Mesenchymal stem cell (in vitro differentiated cells and primary cell): Measurements from ENCODE around the gene KCTD12.

ENCODE experiments used
- DNase-seq: peaks from one replicate; pipeline ENCODE4 v3.0.0-alpha.2; 2013
- H2AFZ ChIP-seq: one replicate; pipeline ENCODE4 v1.6.1; 2013; ENCODE audit warnings: low read depth, mild to moderate bottlenecking, control low read depth, inconsistent platforms, low read length, moderate library complexity
- H2AK5ac ChIP-seq: 2 replicates; pipeline ENCODE4 v1.6.1; 2013; ENCODE audit warnings: low read length, moderate library complexity, mild to moderate bottlenecking, inconsistent platforms; ENCODE audit not compliant: severe bottlenecking
- H2BK120ac ChIP-seq: one replicate; pipeline ENCODE4 v1.6.1; 2013; ENCODE audit warnings: low read depth, mild to moderate bottlenecking, inconsistent platforms, low read length, moderate library complexity
- H2BK12ac ChIP-seq, 2 experiments: one replicate each; pipeline ENCODE4 v1.6.1; 2013; ENCODE audit warnings: inconsistent platforms in 2 of 2, low read length in 2 of 2, mild to moderate bottlenecking in 2 of 2, moderate library complexity in 2 of 2, control low read depth in 1 of 2
- H2BK15ac ChIP-seq: one replicate; pipeline ENCODE4 v1.6.1; 2013; ENCODE audit warnings: mild to moderate bottlenecking, low read depth, inconsistent platforms; ENCODE audit not compliant: poor library complexity, severe bottlenecking
- H2BK5ac ChIP-seq: 2 replicates; pipeline ENCODE4 v1.6.1; 2013; ENCODE audit warnings: low read depth, mild to moderate bottlenecking, low read length, control low read depth, inconsistent platforms; ENCODE audit not compliant: poor library complexity, severe bottlenecking
- H3K14ac ChIP-seq, 2 experiments: one replicate each; pipeline ENCODE4 v1.6.1; 2013; ENCODE audit warnings: inconsistent platforms in 2 of 2, low read length in 2 of 2, control low read depth in 1 of 2, mild to moderate bottlenecking in 1 of 2, moderate library complexity in 1 of 2
- H3K18ac ChIP-seq, 2 experiments: one replicate each; pipeline ENCODE4 v1.6.1; 2013; ENCODE audit warnings: inconsistent platforms in 2 of 2, low read length in 2 of 2, control low read depth in 1 of 2, low read depth in 1 of 2, mild to moderate bottlenecking in 1 of 2
- H3K23ac ChIP-seq, 2 experiments: one replicate each; pipeline ENCODE4 v1.6.1; 2013; ENCODE audit warnings: inconsistent platforms in 2 of 2, low read length in 2 of 2, mild to moderate bottlenecking in 2 of 2, moderate library complexity in 2 of 2, control low read depth in 1 of 2
- H3K27ac ChIP-seq: 2 replicates; pipeline ENCODE4 v1.5.1; 2013; ENCODE audit warnings: mild to moderate bottlenecking, moderate library complexity, low read length, control low read depth, inconsistent platforms; ENCODE audit not compliant: poor library complexity, severe bottlenecking
- H3K27me3 ChIP-seq, 2 experiments: 2 replicates each; pipeline versions ENCODE4 v1.6.1 to v1.7.0; 2013; ENCODE audit warnings: low read length in 2 of 2, mild to moderate bottlenecking in 2 of 2, moderate library complexity in 2 of 2, control low read depth in 1 of 2, inconsistent platforms in 1 of 2; ENCODE audit not compliant: control insufficient read depth in 1 of 2, insufficient read depth in 1 of 2
- H3K36me3 ChIP-seq, 2 experiments: 2 replicates each; pipeline versions ENCODE4 v1.6.1 to v1.7.0; 2013; ENCODE audit warnings: low read length in 2 of 2, control low read depth in 1 of 2, inconsistent platforms in 1 of 2, low read depth in 1 of 2, mild to moderate bottlenecking in 1 of 2; ENCODE audit not compliant: insufficient read depth in 2 of 2, control insufficient read depth in 1 of 2
- H3K4ac ChIP-seq, 2 experiments: one replicate each; pipeline ENCODE4 v1.6.1; 2013; ENCODE audit warnings: inconsistent platforms in 2 of 2, low read length in 2 of 2, mild to moderate bottlenecking in 2 of 2, moderate library complexity in 2 of 2, control low read depth in 1 of 2, low read depth in 1 of 2
- H3K4me1 ChIP-seq: 2 replicates; pipeline ENCODE4 v1.6.1; 2013; ENCODE audit warnings: low read depth, low read length, control low read depth; ENCODE audit not compliant: control insufficient read depth, insufficient read depth
- H3K4me2 ChIP-seq: 2 replicates; pipeline ENCODE4 v1.6.1; 2013; ENCODE audit warnings: low read length, mild to moderate bottlenecking, inconsistent platforms; ENCODE audit not compliant: poor library complexity, severe bottlenecking
- H3K4me3 ChIP-seq, 2 experiments: 2 replicates each; pipeline versions ENCODE4 v1.5.1 to v1.7.0; 2013; ENCODE audit warnings: low read length in 2 of 2, mild to moderate bottlenecking in 2 of 2, control low read depth in 1 of 2, low read depth in 1 of 2; ENCODE audit not compliant: insufficient read depth in 1 of 2
- H3K79me1 ChIP-seq: replicated peaks from 2 replicates; pipeline ENCODE4 v1.6.1; 2013; ENCODE audit warnings: mild to moderate bottlenecking, control low read depth, low read length, inconsistent platforms; ENCODE audit not compliant: poor library complexity, severe bottlenecking
- H3K9ac ChIP-seq: 2 replicates; pipeline ENCODE4 v1.7.0; 2013; ENCODE audit warnings: mild to moderate bottlenecking, low read length, moderate library complexity
- H3K9me3 ChIP-seq: 2 replicates; pipeline ENCODE4 v1.7.0; 2013; ENCODE audit warnings: mild to moderate bottlenecking, low read length; ENCODE audit not compliant: control insufficient read depth
- H4K8ac ChIP-seq: one replicate; pipeline ENCODE4 v1.6.1; 2013; ENCODE audit warnings: inconsistent platforms, mild to moderate bottlenecking, low read length, moderate library complexity
- H4K91ac ChIP-seq: one replicate; pipeline ENCODE4 v1.6.1; 2013; ENCODE audit warnings: mild to moderate bottlenecking, low read length, inconsistent platforms
- whole genome bisulfite sequencing: methylation state at CpG from one replicate; pipeline ENCODE4 v1.1.7; 2013; ENCODE audit warnings: mixed read lengths; 5-methylcytosine and 5-hydroxymethylcytosine counted together

Gene KCTD12

DNA sequence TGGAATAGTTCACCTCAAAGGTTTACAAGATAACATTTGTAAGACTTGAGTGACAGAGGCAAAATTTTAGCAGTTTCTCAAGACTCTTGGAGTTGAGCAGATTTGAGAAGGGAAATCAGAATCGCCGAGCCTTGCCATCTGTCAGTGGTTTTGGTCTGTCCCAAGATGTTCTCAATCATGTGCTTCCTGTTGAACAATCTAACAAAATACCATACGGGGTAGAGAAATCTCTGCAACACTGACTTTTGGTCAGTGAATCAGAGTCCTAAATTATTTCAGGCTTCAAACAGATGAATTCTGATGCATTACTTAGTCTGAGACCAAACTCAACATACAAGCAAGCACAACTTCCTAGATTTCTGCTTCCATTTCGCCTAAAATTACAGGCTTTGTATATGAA lies 3.8 kb downstream of the KCTD12 start:
- H2BK12ac ChIP-seq = no peak overlapping the region
- H3K4ac ChIP-seq = no peak overlapping the region
- H2AFZ ChIP-seq = no peak overlapping the region
- no peaks in the 10 kb centered on the region for H3K9me3 ChIP-seq
- no peak overlapping the region for H2BK5ac ChIP-seq
- H2AK5ac ChIP-seq = no peak overlapping the region
- peaks cover 0 to 21% of the 10 kb centered on the region in 2 experiments for H3K36me3 ChIP-seq
- H4K8ac ChIP-seq = no peak overlapping the region
- H2BK120ac ChIP-seq = no peak overlapping the region
- peak overlapping the region in 1 of 2 experiments; percentile 95 for H3K4me3 ChIP-seq
- H4K91ac ChIP-seq = no peak overlapping the region
- 46% methylated on average over 3 of the region's 4 CpGs for WGBS
- H3K18ac ChIP-seq = no peak overlapping the region
- H3K4me2 ChIP-seq = no peak overlapping the region
- peak; percentile 24 for DNase-seq
- H3K14ac ChIP-seq = no peak overlapping the region
- peaks cover 4% of the 10 kb centered on the region for H3K79me1 ChIP-seq
- peak overlapping the region; percentile 91 for H3K9ac ChIP-seq
- peaks cover 12% of the 10 kb centered on the region for H3K4me1 ChIP-seq
- H3K23ac ChIP-seq = no peak overlapping the region
- no peak overlapping the region for H2BK15ac ChIP-seq
- H3K27me3 ChIP-seq = no peaks in the 10 kb centered on the region
- H3K27ac ChIP-seq = no peak overlapping the region

DNA sequence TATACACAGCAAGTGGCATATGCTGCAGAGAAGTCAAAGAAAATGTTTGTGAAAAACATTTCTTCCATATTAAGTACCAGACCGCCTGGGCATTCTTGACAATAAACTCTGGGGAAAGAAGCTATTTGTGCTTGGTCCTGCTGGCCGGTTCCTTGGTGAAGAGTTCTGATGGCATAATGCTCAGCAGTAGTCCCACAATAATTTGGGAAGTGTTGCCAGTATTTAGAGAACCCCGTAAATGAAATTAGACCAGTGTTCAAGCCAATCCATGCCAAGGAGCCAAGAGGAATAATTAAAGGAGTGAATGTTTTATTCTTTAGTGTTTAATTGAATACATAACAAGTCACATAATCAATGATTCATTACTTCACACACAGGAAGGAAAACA lies 6.3 kb downstream of the KCTD12 start:
- H3K9ac ChIP-seq = peak overlapping the region; percentile 91
- 49% methylated on average over 2 of the region's 3 CpGs for WGBS
- peak overlapping the region in 1 of 2 experiments; percentile 2 for H3K4me3 ChIP-seq
- H3K4ac ChIP-seq = no peak overlapping the region
- H2AK5ac ChIP-seq = no peak overlapping the region
- H4K8ac ChIP-seq = peak overlapping the region; percentile 30
- H2BK15ac ChIP-seq = no peak overlapping the region
- no peak for DNase-seq
- peaks cover 0 to 21% of the 10 kb centered on the region in 2 experiments for H3K36me3 ChIP-seq
- H3K79me1 ChIP-seq = peaks cover 3% of the 10 kb centered on the region
- no peaks in the 10 kb centered on the region for H3K9me3 ChIP-seq
- H2BK5ac ChIP-seq = no peak overlapping the region
- H2AFZ ChIP-seq = no peak overlapping the region
- H3K14ac ChIP-seq = no peak overlapping the region
- H2BK12ac ChIP-seq = no peak overlapping the region
- H4K91ac ChIP-seq = no peak overlapping the region
- peaks cover 4% of the 10 kb centered on the region for H3K4me1 ChIP-seq
- no peaks in the 10 kb centered on the region for H3K27me3 ChIP-seq
- H3K27ac ChIP-seq = no peak overlapping the region
- no peak overlapping the region for H3K4me2 ChIP-seq
- H2BK120ac ChIP-seq = peak overlapping the region; percentile 77
- H3K18ac ChIP-seq = peak overlapping the region; percentile 8 to 72
- no peak overlapping the region for H3K23ac ChIP-seq

DNA sequence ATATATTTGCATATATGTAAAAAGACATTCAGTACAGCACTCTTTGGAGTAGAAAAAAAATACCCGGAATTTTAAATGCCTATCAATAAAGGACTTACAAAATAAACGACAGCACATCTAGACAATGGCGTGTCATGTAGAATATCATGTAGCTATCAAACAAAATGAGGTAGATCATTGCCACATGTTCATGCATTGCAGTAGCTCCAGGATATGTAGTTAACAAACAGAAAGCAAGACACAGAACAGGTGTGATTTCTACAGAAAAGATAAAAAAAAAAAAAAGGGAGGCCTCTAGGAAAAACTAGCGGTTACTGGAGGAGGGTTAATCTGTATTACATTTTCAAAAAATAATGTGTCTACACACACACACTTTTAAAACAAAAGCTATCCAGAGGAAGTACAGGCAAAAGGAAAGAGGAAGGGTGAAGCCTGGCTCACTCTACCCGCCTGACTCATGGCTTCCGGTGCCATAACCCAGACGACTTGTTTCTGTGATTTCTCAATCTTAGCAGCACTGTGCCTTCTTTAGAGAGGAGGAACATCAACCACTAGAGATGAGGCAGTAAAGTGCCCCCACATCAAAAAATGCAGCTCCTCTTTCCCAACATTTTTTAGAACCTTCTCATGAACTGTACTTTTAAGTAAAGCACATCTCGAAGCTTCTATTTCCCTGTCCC lies 6.9 kb downstream of the KCTD12 start:
- peak; percentile 91 for DNase-seq
- Histone ChIP-seq H3K4me3 (peak overlapping the region in 1 of 2 experiments; percentile 2), H3K23ac (no peak overlapping the region), H3K79me1 (peaks cover 2% of the 10 kb centered on the region), H3K14ac (no peak overlapping the region), H3K4ac (no peak overlapping the region), H3K36me3 (peaks cover 0 to 21% of the 10 kb centered on the region in 2 experiments), H3K4me2 (no peak overlapping the region), H3K4me1 (peaks cover 3% of the 10 kb centered on the region), H3K27ac (no peak overlapping the region), H2AFZ (no peak overlapping the region), H2BK120ac (no peak overlapping the region), H3K18ac (no peak overlapping the region), H2AK5ac (no peak overlapping the region), H2BK5ac (no peak overlapping the region), H2BK15ac (no peak overlapping the region), H2BK12ac (no peak overlapping the region), H3K9ac (peak overlapping the region; percentile 91), H4K8ac (peak overlapping the region; percentile 30), H3K27me3 (no peaks in the 10 kb centered on the region), H4K91ac (no peak overlapping the region), H3K9me3 (no peaks in the 10 kb centered on the region)
- 20% methylated on average over 3 of the region's 8 CpGs for WGBS

DNA sequence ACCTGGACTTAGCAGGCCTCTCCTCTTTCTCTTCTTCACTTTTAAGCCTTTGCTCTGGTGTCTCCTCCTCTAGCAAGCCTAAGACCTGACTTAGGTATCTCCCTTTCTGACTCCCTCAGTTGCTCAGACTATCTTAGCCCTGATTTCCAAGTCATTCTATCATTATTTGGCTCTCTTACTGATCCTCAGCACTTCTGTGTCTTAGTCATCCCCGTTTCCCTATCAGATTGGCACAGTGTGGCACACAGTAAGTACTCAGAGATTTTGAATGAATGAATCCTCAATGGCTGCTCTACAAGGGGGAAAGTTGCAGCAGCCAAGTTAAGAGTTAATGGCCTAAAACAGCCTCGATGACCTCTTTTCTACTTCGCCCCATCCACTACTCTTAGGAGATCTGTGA lies 8.2 kb downstream of the KCTD12 start:
- Histone ChIP-seq H2AFZ (no peak overlapping the region), H2BK120ac (peak overlapping the region; percentile 34), H2BK12ac (peak overlapping the region in 1 of 2 experiments; percentile 76), H3K4me1 (no peaks in the 10 kb centered on the region), H3K9me3 (no peaks in the 10 kb centered on the region), H3K4me2 (no peak overlapping the region), H3K9ac (no peak overlapping the region), H2AK5ac (no peak overlapping the region), H4K8ac (no peak overlapping the region), H3K14ac (no peak overlapping the region), H3K23ac (no peak overlapping the region), H2BK15ac (no peak overlapping the region), H3K27ac (no peak overlapping the region), H3K18ac (peak overlapping the region in 1 of 2 experiments; percentile 54), H3K4ac (no peak overlapping the region), H4K91ac (peak overlapping the region; percentile 50), H3K79me1 (no peaks in the 10 kb centered on the region), H3K36me3 (peaks cover 0 to 16% of the 10 kb centered on the region in 2 experiments), H3K27me3 (no peaks in the 10 kb centered on the region), H3K4me3 (no peak overlapping the region), H2BK5ac (no peak overlapping the region)
- DNase-seq = no peak
- WGBS = 100% methylated on average over 1 of the region's 3 CpGs
